ENCODE data around the gene TOP2A. TPM values are rescaled to one million over a fixed set of nuclear protein-coding genes. Genes with fewer than 3 reads are reported as not detected.

The TOP2A gene
- total RNA-seq, 1 donor from 2014 or later, result 91.0 TPM

- no peaks in the 10 kb centered on the region for H3K27me3 Mint-ChIP-seq (ENCODE audit: low read depth)
- no peaks in the 10 kb centered on the region for H3K36me3 Mint-ChIP-seq
- TF ChIP-seq CTCF (IDR thresholded peaks at IDR 0.05; ENCODE audit: unreplicated experiment), result no peak
- H3K9me3 Mint-ChIP-seq, result peaks cover 3% of the 10 kb centered on the region
- H3K4me1 Mint-ChIP-seq, result no peaks in the 10 kb centered on the region
- H3K4me3 Mint-ChIP-seq, result no peak overlapping the region
- DNase-seq (ENCODE audit: low spot score in 2 of 2, unreplicated experiment in 2 of 2), result peak in 1 of 2 experiments; percentile 10
- H3K27ac Mint-ChIP-seq, result no peak overlapping the region
Measured at GRCh38 chr17:40427002-40427491, 9.4 kb upstream of the TOP2A start.

- H3K4me3 Mint-ChIP-seq, result no peak overlapping the region
- peak in 1 of 2 experiments; percentile 11 for DNase-seq (ENCODE audit: low spot score in 2 of 2, unreplicated experiment in 2 of 2)
Measured at GRCh38 chr17:40425741-40426140, 8.0 kb upstream of the TOP2A start.

GRCh38 chr17:40422990-40423633 lies 5.4 kb upstream of the TOP2A start:
- H3K27me3 Mint-ChIP-seq (ENCODE audit: low read depth), result no peaks in the 10 kb centered on the region
- no peak for DNase-seq (ENCODE audit: low spot score in 2 of 2, unreplicated experiment in 2 of 2)

More at GRCh38 chr17:40425741-40426140, 8.0 kb upstream of the TOP2A start:
- Mint-ChIP-seq H3K4me1 (no peaks in the 10 kb centered on the region), H3K27me3 (ENCODE audit: low read depth) (no peaks in the 10 kb centered on the region), H3K36me3 (no peaks in the 10 kb centered on the region), H3K9me3 (peaks cover 3% of the 10 kb centered on the region), H3K27ac (no peak overlapping the region)
- no peak for TF ChIP-seq CTCF (IDR thresholded peaks at IDR 0.05; ENCODE audit: unreplicated experiment)

GRCh38 chr17:40419559-40420331 lies 2.0 kb upstream of the TOP2A start:
- H3K4me1 Mint-ChIP-seq, result peaks cover 17% of the 10 kb centered on the region
- H3K27ac Mint-ChIP-seq, result no peak overlapping the region
- H3K9me3 Mint-ChIP-seq, result no peaks in the 10 kb centered on the region
- no peaks in the 10 kb centered on the region for H3K27me3 Mint-ChIP-seq (ENCODE audit: low read depth)
- TF ChIP-seq CTCF (IDR thresholded peaks at IDR 0.05; ENCODE audit: unreplicated experiment), result no peak
- no peaks in the 10 kb centered on the region for H3K36me3 Mint-ChIP-seq
- H3K4me3 Mint-ChIP-seq, result no peak overlapping the region
- peak in 1 of 2 experiments; percentile 26 for DNase-seq (ENCODE audit: low spot score in 2 of 2, unreplicated experiment in 2 of 2)

More at GRCh38 chr17:40422990-40423633, 5.4 kb upstream of the TOP2A start:
- H3K4me3 Mint-ChIP-seq, result no peak overlapping the region
- no peaks in the 10 kb centered on the region for H3K36me3 Mint-ChIP-seq
- no peak for TF ChIP-seq CTCF (IDR thresholded peaks at IDR 0.05; ENCODE audit: unreplicated experiment)
- no peaks in the 10 kb centered on the region for H3K4me1 Mint-ChIP-seq
- H3K27ac Mint-ChIP-seq, result no peak overlapping the region
- no peaks in the 10 kb centered on the region for H3K9me3 Mint-ChIP-seq

- TF ChIP-seq CTCF (IDR thresholded peaks at IDR 0.05; ENCODE audit: unreplicated experiment), result no peak
- H3K36me3 Mint-ChIP-seq, result no peaks in the 10 kb centered on the region
- H3K4me1 Mint-ChIP-seq, result peaks cover 17% of the 10 kb centered on the region
- H3K27me3 Mint-ChIP-seq (ENCODE audit: low read depth), result no peaks in the 10 kb centered on the region
- peak overlapping the region; percentile 95 for H3K27ac Mint-ChIP-seq
- DNase-seq (ENCODE audit: low spot score in 2 of 2, unreplicated experiment in 2 of 2), result peak in 1 of 2 experiments; percentile 37
- H3K9me3 Mint-ChIP-seq, result no peaks in the 10 kb centered on the region
- H3K4me3 Mint-ChIP-seq, result peak overlapping the region; percentile 99
Measured at GRCh38 chr17:40418428-40418706, 671 bp upstream of the TOP2A start.
